Measurements from ENCODE around the gene KCNIP4. TPM values are rescaled to one million over a fixed set of nuclear protein-coding genes. Genes with fewer than 3 reads are reported as not detected.

KCNIP4 gene
- total RNA-seq, 4 donors from 2014 or later: 0.19 to 0.50 (median 0.34) TPM; not detected in 1

DNA sequence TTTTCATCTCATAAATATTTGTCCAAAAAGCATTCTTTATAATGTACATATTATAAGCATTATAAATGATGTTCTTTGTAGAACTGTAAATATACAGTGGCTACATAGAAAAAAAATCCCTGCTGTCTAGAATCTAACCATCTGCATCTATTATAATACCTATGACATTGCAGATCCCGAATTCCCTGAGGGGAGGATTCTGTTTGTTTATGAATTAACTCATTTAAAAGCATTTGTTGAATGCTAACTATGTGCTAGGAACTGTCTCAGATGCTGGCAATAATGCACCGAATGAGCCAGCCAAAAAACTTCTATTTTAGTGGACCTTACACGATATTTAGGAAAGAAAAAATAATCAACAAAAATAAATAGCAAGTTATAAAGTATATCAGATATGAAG lies 1058.7 kb downstream of the KCNIP4 start:
- Histone ChIP-seq H3K4me3 (no peak overlapping the region), H3K9me3 (no peaks in the 10 kb centered on the region), H3K4me1 (no peaks in the 10 kb centered on the region), H3K36me3 (no peaks in the 10 kb centered on the region), H3K27ac (replicated peaks in 1 of 4) (no peak overlapping the region), H3K27me3 (no peaks in the 10 kb centered on the region)
- intact Hi-C loops (cut with DNase I): no loop called here
- 56% methylated on average over 3 of the region's 3 CpGs for WGBS
- no peak for DNase-seq (ENCODE audit: extremely low spot score)
- TF ChIP-seq EP300 (IDR thresholded peaks at IDR 0.05) (no peak), POLR2A (IDR thresholded peaks at IDR 0.05; ENCODE audit: low read depth) (no peak)
- TF ChIP-seq, protein P1, sequence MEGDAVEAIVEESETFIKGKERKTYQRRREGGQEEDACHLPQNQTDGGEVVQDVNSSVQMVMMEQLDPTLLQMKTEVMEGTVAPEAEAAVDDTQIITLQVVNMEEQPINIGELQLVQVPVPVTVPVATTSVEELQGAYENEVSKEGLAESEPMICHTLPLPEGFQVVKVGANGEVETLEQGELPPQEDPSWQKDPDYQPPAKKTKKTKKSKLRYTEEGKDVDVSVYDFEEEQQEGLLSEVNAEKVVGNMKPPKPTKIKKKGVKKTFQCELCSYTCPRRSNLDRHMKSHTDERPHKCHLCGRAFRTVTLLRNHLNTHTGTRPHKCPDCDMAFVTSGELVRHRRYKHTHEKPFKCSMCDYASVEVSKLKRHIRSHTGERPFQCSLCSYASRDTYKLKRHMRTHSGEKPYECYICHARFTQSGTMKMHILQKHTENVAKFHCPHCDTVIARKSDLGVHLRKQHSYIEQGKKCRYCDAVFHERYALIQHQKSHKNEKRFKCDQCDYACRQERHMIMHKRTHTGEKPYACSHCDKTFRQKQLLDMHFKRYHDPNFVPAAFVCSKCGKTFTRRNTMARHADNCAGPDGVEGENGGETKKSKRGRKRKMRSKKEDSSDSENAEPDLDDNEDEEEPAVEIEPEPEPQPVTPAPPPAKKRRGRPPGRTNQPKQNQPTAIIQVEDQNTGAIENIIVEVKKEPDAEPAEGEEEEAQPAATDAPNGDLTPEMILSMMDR (IDR thresholded peaks at IDR 0.05): no peak

- TF ChIP-seq POLR2A (IDR thresholded peaks at IDR 0.05; ENCODE audit: low read depth) (no peak), POLR2AphosphoS5 (IDR thresholded peaks at IDR 0.05) (no peak), EP300 (IDR thresholded peaks at IDR 0.05) (no peak)
- TF ChIP-seq, protein P1 (IDR thresholded peaks at IDR 0.05): no peak
- no peak for DNase-seq (ENCODE audit: extremely low spot score)
- intact Hi-C loops (cut with DNase I): no loop called here
- Histone ChIP-seq H3K36me3 (no peaks in the 10 kb centered on the region), H3K4me3 (no peak overlapping the region), H3K9me3 (no peaks in the 10 kb centered on the region), H3K27ac (replicated peaks in 1 of 4) (no peak overlapping the region), H3K4me1 (no peaks in the 10 kb centered on the region), H3K27me3 (no peaks in the 10 kb centered on the region)
- WGBS: 69% methylated on average over 3 of the region's 3 CpGs
Measured at GRCh38 chr4:20883677-20884076, 1064.9 kb downstream of the KCNIP4 start.

- no peaks in the 10 kb centered on the region for H3K4me1 ChIP-seq
- H3K9me3 ChIP-seq: no peaks in the 10 kb centered on the region
- H3K36me3 ChIP-seq: no peaks in the 10 kb centered on the region
- no peaks in the 10 kb centered on the region for H3K27me3 ChIP-seq
- no peak overlapping the region for H3K27ac ChIP-seq (replicated peaks in 1 of 4)
- 77% methylated on average over 5 of the region's 5 CpGs for WGBS
- TF ChIP-seq POLR2A (IDR thresholded peaks at IDR 0.05; ENCODE audit: low read depth) (no peak), POLR2AphosphoS5 (IDR thresholded peaks at IDR 0.05) (no peak), EP300 (IDR thresholded peaks at IDR 0.05) (no peak)
- TF ChIP-seq, protein P1 (IDR thresholded peaks at IDR 0.05): no peak
- no peak for DNase-seq (ENCODE audit: extremely low spot score)
- intact Hi-C loops (cut with DNase I): no loop called here
- H3K4me3 ChIP-seq: no peak overlapping the region
Measured at GRCh38 chr4:20883231-20883630, 1065.3 kb downstream of the KCNIP4 start.

DNA sequence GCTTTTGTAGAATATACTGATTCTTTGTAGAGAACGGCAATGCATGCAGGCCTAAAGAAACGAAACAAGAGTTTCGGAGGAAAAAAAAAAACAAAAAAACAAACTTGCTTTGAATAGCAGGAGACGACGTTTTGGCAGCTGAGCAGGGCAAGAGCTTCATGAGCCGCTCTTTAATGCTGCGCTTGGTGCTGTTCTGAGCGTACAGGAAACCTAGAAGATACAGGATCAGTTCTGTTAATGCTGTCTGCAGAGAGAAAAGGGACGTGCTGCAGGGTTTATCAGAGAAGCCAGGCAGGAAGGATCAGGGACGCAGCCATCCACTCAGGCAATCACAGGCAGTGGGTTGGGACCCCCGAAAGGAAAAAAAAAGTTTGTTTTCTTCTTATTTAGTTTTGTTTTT lies 1066.1 kb downstream of the KCNIP4 start:
- Histone ChIP-seq H3K9me3 (no peaks in the 10 kb centered on the region), H3K36me3 (no peaks in the 10 kb centered on the region), H3K4me3 (no peak overlapping the region), H3K27ac (replicated peaks in 1 of 4) (no peak overlapping the region), H3K27me3 (no peaks in the 10 kb centered on the region), H3K4me1 (no peaks in the 10 kb centered on the region)
- TF ChIP-seq EP300 (IDR thresholded peaks at IDR 0.05) (no peak), POLR2AphosphoS5 (IDR thresholded peaks at IDR 0.05) (no peak), POLR2A (IDR thresholded peaks at IDR 0.05; ENCODE audit: low read depth) (no peak)
- TF ChIP-seq, protein P1 (IDR thresholded peaks at IDR 0.05): no peak
- DNase-seq (ENCODE audit: extremely low spot score): no peak
- 68% methylated on average over 11 of the region's 11 CpGs for WGBS
- intact Hi-C loops (cut with DNase I): no loop called here

GRCh38 chr4:20881658-20882057 lies 1066.9 kb downstream of the KCNIP4 start:
- 87% methylated on average over 2 of the region's 2 CpGs for WGBS
- Histone ChIP-seq H3K9me3 (no peaks in the 10 kb centered on the region), H3K27me3 (no peaks in the 10 kb centered on the region)

More at GRCh38 chr4:20881658-20882057, 1066.9 kb downstream of the KCNIP4 start:
- intact Hi-C loops (cut with DNase I): no loop called here
- no peaks in the 10 kb centered on the region for H3K4me1 ChIP-seq
- DNase-seq (ENCODE audit: extremely low spot score): no peak
- H3K4me3 ChIP-seq: no peak overlapping the region
- H3K36me3 ChIP-seq: no peaks in the 10 kb centered on the region
- H3K27ac ChIP-seq (replicated peaks in 1 of 4): no peak overlapping the region
- TF ChIP-seq POLR2A (IDR thresholded peaks at IDR 0.05; ENCODE audit: low read depth) (no peak), EP300 (IDR thresholded peaks at IDR 0.05) (no peak), POLR2AphosphoS5 (IDR thresholded peaks at IDR 0.05) (no peak)
- TF ChIP-seq, protein P1 (IDR thresholded peaks at IDR 0.05): no peak

All from esophagus muscularis mucosa (tissue), 4 donors.